H7 (cell line): ENCODE measurements around the gene HTT. TPM values are rescaled to one million over a fixed set of nuclear protein-coding genes. Genes with fewer than 3 reads are reported as not detected.

ENCODE experiments used
- DNase-seq: peaks from one replicate; pipeline ENCODE4 v3.0.0; 2012
- H3K27me3 ChIP-seq: 2 replicates; pipeline ENCODE4 v1.6.0; 2011; ENCODE audit warnings: mild to moderate bottlenecking, low read length; ENCODE audit not compliant: control insufficient read depth, insufficient read depth
- H3K36me3 ChIP-seq: replicated peaks from 2 replicates; pipeline ENCODE4 v1.5.1; 2011; ENCODE audit warnings: low read length; ENCODE audit not compliant: control insufficient read depth, insufficient read depth
- H3K4me3 ChIP-seq: 2 replicates; pipeline ENCODE4 v1.5.1; 2011; ENCODE audit warnings: low read depth, mild to moderate bottlenecking, control low read depth, low read length, moderate library complexity; ENCODE audit not compliant: insufficient read depth
- total RNA-seq: library from RNA; depleted of rRNA; stranded (reverse); fragments of >200 nt; shearing (Covaris generic); gene quantifications from 2 replicates; pipeline ENCODE4 v1.2.3, GENCODE V29; 2014

Gene HTT
- total RNA-seq, 1 experiment from 2014 or later, result 24.4 TPM

- Histone ChIP-seq H3K4me3 (no peak overlapping the region), H3K27me3 (no peaks in the 10 kb centered on the region), H3K36me3 (peaks cover 41% of the 10 kb centered on the region)
- no peak for DNase-seq
These were observed 137.4 kb downstream of the HTT start for GRCh38 chr4:3211866-3212265.

- peaks cover 43% of the 10 kb centered on the region for H3K36me3 ChIP-seq
These were observed 138.1 kb downstream of the HTT start for GRCh38 chr4:3212391-3213105.

GRCh38 chr4:3213106-3213425, 138.6 kb downstream of the HTT start:
- Histone ChIP-seq H3K27me3 (no peaks in the 10 kb centered on the region), H3K36me3 (peaks cover 45% of the 10 kb centered on the region), H3K4me3 (no peak overlapping the region)
- no peak for DNase-seq

More at GRCh38 chr4:3212391-3213105, 138.1 kb downstream of the HTT start:
- Histone ChIP-seq H3K4me3 (no peak overlapping the region), H3K27me3 (no peaks in the 10 kb centered on the region)
- no peak for DNase-seq

GRCh38 chr4:3213661-3214250, 139.3 kb downstream of the HTT start:
- no peak for DNase-seq
- Histone ChIP-seq H3K27me3 (no peaks in the 10 kb centered on the region), H3K36me3 (peaks cover 46% of the 10 kb centered on the region), H3K4me3 (no peak overlapping the region)

GRCh38 chr4:3215256-3215655, 140.8 kb downstream of the HTT start:
- no peaks in the 10 kb centered on the region for H3K27me3 ChIP-seq
- H3K4me3 ChIP-seq, result no peak overlapping the region
- no peak for DNase-seq
- H3K36me3 ChIP-seq, result peaks cover 46% of the 10 kb centered on the region

- peaks cover 49% of the 10 kb centered on the region for H3K36me3 ChIP-seq
- no peak overlapping the region for H3K4me3 ChIP-seq
- no peaks in the 10 kb centered on the region for H3K27me3 ChIP-seq
- no peak for DNase-seq
These were observed 141.3 kb downstream of the HTT start for GRCh38 chr4:3215733-3216132.

- Histone ChIP-seq H3K36me3 (peaks cover 50% of the 10 kb centered on the region), H3K4me3 (no peak overlapping the region), H3K27me3 (no peaks in the 10 kb centered on the region)
- no peak for DNase-seq
These were observed 142.8 kb downstream of the HTT start for GRCh38 chr4:3217266-3217665.

- peaks cover 45% of the 10 kb centered on the region for H3K36me3 ChIP-seq
- H3K27me3 ChIP-seq, result no peaks in the 10 kb centered on the region
- no peak overlapping the region for H3K4me3 ChIP-seq
- no peak for DNase-seq
These were observed 143.3 kb downstream of the HTT start for GRCh38 chr4:3217771-3218170.

GRCh38 chr4:3218824-3219760, 144.6 kb downstream of the HTT start:
- DNase-seq, result no peak
- Histone ChIP-seq H3K27me3 (no peaks in the 10 kb centered on the region), H3K4me3 (no peak overlapping the region), H3K36me3 (peaks cover 43% of the 10 kb centered on the region)

- Histone ChIP-seq H3K27me3 (no peaks in the 10 kb centered on the region), H3K36me3 (peaks cover 45% of the 10 kb centered on the region), H3K4me3 (no peak overlapping the region)
- DNase-seq, result no peak
These were observed 145.4 kb downstream of the HTT start for GRCh38 chr4:3219761-3220475.

GRCh38 chr4:3220476-3221183, 146.1 kb downstream of the HTT start:
- no peaks in the 10 kb centered on the region for H3K27me3 ChIP-seq
- H3K4me3 ChIP-seq, result no peak overlapping the region
- no peak for DNase-seq
- peaks cover 41% of the 10 kb centered on the region for H3K36me3 ChIP-seq

GRCh38 chr4:3221184-3221494, 146.7 kb downstream of the HTT start:
- Histone ChIP-seq H3K36me3 (peaks cover 38% of the 10 kb centered on the region), H3K4me3 (no peak overlapping the region), H3K27me3 (no peaks in the 10 kb centered on the region)
- DNase-seq, result no peak

- no peak for DNase-seq
- Histone ChIP-seq H3K36me3 (peaks cover 38% of the 10 kb centered on the region), H3K27me3 (no peaks in the 10 kb centered on the region), H3K4me3 (no peak overlapping the region)
These were observed 147.5 kb downstream of the HTT start for GRCh38 chr4:3221996-3222395.

GRCh38 chr4:3223346-3223745, 148.9 kb downstream of the HTT start:
- Histone ChIP-seq H3K27me3 (no peaks in the 10 kb centered on the region), H3K36me3 (peaks cover 31% of the 10 kb centered on the region), H3K4me3 (no peak overlapping the region)
- DNase-seq, result no peak
